Fibroblast of peridontal ligament (primary cell): ENCODE measurements around the gene SIPA1L2.
A peak's percentile ranks its signal among the peaks of the same experiment; 100 is the strongest.
"Not testable (repeated sequence)": the region's sequence is repeated elsewhere in the genome, so short reads cannot be mapped to it uniquely, and the experiment has no call there.

ENCODE experiments used
- DNase-seq: peaks from one replicate; pipeline ENCODE4 v3.0.0-alpha.2; 2010; ENCODE audit errors: extremely low read depth

Gene SIPA1L2

DNA sequence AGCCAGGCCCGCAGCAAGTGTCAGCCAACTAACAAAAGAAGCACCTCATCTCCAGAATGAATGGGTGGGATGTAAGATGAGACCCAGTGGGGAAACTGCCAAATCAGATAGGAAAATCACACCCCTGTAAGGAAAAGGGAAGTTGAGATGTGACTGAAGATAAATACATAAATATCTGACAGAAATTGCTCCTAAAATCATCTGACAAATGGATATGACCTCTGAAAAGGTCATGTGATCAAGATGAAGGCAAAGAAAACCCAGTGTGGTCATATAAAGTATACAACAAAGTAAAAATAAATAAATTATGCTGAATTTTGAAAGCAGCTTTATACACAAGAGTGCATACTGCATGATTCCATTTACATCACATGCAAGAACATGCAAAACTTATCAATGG, 12.7 kb downstream of the SIPA1L2 start:
- no peak for DNase-seq

DNA sequence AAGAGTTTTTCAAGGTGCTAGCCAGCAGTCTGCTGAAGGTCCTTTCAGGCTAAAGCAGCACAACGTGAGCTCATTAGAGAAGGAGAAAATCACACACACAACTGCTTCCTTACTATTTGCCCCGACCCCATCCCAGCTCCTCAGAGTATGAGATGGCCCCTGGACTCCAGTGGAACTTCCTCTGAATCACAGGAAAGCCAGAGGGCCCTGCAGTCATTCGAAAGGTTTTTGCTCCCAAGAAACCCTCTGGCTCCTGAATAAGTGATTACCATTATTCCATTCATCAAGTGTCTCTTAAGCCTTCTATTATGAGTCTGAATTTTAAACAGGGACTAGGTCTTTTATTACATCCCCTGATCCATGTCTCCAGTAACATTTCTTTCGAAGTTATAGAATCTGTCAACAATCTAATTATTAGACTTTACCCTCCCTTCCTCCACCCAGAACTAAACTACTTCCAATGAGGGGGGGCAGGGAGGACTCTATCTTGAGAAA, 14.6 kb downstream of the SIPA1L2 start:
- no peak for DNase-seq

DNA sequence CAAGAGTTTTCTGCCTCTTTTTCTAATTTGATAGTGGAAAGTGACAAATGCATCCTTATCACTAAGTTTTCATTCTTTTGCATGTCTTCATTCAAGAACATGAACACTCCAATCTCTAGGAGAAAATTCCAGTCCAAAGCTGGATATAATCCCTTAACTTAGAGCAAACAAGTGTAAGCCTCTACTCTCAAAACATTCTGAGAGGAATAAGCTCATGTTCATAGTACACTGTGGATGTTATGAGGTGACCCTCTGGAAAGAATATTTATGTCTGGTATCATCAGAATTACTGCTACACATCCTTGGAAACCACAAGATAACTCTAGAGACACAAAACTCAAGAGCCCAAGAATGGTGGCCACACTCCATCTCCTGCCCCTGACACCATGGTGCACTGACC, 15.1 kb downstream of the SIPA1L2 start:
- DNase-seq = no peak

DNA sequence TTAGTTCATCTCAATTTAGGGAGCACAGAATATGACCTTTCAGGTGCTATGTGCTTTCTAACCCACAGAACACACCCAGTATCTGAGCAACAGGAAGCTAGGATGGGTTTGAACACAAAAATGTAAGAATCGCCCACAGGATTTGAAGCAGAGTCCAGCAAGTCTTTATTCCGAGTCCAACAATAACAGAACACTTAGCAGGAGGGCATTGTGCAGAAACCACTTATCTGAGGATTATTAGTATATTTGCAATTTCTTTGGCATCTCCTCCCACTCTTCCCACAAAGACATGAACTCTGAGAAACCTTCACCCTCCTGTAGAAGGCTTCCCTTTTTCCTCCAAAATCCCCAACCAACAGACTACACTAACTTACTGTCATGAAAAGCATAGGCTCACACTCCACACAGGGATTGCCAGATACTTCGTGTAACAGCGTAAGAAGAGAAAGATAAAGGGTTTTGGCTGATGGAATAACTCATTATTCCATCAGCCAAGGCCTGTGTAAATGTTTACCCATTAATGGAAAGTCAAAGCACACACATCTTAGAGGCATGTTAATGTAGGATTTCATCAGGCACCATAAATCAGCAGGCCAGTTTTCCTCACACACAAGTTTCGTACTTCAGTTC, 16.1 kb downstream of the SIPA1L2 start:
- peak; percentile 59 for DNase-seq

DNA sequence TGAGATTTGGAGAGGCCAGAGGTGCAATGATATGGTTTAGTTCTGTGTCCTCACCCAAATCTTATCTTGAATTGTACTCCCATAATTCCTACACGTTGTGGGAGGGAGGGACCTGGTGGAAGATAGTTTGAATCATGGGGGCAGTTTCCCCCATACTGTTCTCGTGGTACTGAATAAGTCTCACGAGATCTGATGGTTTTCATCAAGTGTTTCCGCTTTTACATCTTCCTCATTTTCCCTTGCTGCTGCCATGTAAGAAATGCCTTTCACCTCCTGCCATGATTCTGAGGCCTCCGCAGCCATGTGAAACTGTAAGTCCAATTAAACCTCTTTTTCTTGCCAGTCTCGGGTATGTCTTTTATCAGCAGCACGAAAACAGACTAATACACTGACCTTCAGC, 17.1 kb downstream of the SIPA1L2 start:
- not testable (repeated sequence) for DNase-seq

DNA sequence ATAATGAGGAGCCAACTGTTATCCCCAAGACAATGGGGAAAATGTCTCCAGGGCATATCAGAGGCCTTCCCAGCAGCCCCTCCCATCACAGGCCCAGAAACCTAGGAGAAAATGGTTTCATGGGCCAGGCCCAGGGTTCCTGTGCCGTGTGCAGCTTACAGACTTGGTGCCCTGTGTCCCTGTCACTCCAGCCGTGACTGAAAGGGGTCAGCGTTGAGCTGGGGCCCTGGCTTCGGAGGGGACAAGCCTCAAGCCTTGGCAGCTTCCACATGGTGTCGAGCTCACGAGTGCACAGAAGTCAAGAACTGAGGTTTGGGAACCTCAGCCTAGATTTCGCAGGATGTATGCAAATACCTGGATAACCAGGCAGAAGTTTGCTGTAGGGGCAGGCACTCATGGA, 18.1 kb downstream of the SIPA1L2 start:
- no peak for DNase-seq

DNA sequence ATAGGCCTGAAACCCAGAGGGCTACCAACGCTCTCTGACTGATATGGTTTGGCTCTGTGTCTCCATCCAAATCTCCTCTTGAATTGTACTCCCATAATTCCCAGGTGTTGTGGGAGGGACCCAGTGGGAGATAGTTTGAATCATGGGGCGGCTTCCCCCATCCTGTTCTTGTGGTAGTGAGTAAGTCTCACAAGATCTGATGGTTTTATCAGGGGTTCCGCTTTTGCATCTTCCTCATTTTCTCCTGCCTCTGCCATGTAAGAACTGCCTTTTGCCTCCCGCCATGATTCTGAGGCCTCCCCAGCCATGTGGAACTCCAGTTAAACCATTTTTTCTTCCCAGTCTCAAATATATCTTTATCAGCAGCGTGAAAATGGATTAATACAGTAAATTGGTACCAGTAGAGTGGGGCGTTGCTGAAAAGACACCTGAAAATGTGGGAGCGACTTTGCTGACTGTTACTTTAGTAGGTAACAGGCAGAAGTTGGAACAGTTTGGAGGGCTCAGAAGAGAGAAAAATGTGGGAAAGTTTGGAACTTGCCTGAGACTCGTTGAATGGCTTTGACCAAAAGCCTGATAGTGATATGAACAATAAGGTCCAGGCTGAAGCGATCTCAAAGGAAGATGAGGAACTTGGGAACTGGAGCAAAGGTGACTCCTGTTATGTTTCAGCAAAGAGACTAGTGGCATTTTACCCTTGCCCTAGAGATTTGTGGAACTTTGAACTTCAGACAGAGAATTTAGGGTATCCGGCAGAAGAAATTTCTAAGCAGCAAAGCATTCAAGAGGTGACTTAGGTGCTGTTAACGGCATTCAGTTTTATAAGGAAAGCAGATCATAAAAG, 18.8 kb downstream of the SIPA1L2 start:
- DNase-seq = not testable (repeated sequence)

DNA sequence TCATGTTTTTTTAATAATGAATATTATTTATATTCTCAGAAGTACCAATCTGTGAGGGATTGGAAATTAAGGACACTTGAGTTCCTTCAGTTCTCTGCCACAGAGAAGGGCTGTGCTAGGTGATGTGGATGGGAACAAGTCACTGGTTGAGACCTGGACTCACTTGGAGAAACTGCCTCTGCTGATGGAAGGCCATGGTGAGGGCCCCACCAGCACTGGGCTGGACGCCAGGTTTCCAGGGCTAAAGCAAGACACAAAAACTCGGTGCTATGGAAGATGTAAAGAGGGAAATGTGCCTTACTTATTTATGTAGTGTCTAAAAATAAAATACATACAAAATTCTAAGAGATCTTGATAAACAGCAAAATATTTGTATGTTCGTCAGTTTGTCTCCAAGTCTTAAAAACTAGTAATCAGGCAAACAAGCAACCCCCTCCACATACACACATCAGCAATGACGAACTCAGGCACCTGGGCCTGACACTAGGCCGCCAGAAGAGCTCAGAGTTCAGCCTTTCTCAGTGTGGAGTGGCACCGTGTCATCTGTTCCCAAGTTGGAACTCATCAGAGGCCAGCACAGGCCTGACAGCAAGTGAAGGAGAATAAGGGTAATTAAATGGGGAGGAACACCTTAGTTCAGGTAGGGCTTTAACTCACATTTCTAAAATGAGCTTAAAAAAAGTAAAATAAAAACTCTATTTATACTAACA, 19.6 kb downstream of the SIPA1L2 start:
- no peak for DNase-seq

DNA sequence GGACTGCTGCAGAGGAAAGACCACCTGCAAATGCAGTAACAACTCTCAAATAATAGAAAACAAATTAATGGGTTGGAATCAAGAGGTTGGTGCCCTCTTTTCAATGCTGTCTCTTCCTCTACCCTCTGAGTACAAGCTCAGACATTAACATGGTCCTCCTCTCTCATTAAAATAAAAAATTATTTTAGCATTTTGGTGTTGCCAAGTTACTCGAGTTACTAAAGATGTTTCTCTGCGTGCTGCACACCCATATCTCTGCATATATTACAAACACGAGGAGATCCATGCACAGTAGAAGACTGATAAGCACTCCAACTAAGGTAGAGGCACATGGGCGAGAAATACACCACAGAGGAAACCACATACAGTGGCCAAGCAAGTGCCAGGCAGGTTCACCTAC, 21.5 kb downstream of the SIPA1L2 start:
- no peak for DNase-seq

DNA sequence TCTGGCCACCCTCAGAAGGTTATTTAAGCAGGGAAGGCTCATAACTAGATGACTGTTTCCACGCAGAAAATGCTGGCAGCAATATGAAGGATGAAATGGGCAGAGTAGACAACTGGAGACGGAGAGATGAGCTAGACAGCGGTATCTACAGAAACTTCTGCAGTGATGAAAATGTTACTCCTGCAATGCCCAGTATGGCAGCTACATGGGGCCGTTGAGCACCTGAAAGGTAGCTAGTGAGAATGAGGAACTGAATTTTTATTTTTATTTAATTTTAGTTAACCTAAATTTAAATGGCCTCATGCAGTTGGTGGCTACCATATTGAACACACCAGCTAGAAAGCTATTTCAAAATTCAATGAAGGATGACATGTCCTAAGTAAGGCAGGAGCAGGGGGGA, 27.3 kb downstream of the SIPA1L2 start:
- no peak for DNase-seq

DNA sequence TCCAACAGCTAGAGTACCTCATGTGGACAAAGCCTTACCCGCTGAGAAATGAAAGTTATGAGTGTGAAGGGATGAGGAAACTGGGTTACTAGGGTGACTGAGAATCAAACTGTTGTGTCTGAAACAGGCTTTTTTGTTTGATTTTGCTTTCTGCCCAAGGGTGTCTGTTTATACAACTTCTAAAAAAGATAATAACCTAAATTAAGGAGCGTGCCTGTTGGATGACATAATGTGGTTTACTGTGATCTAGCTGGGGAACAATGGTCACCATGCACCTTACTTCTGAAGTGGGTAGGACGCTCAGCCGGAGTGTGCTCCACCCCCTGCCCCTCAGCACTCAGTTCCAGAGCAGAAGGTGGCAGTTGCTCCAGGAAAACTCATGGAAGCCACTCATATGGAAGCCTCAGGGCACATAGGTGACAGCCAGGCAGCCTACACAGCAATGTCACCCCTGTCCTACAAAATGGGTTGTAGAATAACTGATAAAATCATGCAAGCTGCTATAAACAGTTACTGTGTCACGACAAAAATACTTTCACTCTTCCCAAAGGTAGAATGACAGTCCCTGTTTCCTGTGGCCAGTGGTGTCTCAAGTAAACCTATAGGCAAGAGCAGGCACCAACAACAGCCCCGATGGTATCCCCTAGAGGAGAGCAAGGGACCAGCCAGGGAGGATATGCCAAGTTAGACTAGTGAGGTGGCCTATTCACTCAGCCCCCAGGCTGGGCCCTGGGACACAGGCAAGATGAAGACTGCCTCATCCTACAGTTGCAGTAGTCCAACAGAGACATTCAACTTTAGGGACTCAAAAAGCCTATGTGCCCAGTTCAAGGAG, 29.3 kb downstream of the SIPA1L2 start:
- DNase-seq = peak; percentile 40

DNA sequence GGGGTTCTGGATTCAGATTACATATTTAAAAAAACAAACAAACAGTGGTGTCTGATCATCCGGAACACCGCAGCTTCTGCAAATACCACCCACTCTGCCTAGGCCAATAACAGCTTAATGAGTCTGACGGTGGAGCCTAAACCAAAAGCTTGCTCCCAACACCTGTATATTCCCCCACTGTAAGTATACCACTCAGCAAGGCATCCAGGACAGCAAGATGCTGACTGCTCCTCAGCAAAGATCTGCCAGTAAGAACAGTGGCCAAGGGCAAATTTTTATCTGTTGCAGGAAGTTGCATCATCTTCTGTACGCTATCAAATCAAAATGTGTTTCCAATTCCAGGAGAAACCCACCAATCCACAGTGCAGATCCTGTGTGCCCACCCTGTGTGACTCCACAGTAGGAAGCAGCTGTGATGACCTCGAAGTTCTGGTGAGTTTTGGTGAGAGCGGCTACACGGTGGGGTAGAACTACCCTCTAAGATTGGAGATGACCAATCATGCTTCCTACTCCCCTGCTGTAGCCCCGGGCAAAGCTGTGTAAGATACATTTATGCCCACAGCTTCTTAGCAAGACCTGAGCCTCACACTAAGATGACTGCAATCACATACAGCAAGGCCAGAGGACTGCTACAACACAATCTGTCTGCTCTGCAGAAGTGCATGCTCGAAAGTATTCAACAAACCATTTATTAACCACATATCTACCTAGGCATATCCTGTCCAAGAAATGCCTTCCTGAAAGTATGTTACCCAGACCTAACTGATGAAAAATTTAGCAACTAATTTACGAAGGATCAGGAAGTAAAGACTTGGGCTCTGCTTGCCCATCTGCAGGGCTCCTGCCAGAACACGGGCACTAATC, 30.5 kb downstream of the SIPA1L2 start:
- peak; percentile 40 for DNase-seq

DNA sequence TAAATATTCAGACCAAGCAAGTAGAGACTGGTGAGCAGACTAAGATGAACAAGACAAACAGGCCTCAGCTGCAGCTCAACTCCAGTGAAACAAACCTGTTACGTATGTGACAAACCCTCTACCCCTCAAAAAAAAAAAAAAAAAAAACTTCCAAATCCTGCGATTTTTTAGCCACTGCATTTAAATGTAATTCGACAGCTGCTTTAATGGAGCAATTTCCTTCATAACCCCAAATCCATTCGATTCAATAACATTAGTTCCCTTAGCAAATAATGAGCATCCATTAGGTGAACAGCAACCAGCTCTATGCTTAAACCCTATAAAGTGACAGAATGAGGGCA, 31.1 kb downstream of the SIPA1L2 start:
- no peak for DNase-seq

DNA sequence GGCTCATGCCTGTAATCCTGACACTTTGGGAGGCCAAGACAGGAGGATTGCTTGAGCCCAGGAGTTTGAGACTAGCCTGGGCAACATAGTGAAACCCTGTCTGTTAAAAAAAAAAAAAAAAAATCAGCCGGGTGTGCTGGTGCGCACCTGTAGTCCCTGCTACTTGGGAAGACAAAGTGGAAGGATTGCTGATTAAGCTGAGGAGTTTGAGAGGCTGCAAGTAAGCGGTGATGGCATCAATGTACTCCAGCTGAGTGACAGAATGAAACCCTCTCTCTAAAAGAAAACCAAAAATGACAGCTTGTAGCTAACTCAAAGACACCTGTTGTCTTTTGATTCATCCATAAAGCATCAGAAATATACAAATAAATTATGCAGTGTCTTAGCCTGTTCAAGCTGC, 31.8 kb downstream of the SIPA1L2 start:
- DNase-seq = no peak

DNA sequence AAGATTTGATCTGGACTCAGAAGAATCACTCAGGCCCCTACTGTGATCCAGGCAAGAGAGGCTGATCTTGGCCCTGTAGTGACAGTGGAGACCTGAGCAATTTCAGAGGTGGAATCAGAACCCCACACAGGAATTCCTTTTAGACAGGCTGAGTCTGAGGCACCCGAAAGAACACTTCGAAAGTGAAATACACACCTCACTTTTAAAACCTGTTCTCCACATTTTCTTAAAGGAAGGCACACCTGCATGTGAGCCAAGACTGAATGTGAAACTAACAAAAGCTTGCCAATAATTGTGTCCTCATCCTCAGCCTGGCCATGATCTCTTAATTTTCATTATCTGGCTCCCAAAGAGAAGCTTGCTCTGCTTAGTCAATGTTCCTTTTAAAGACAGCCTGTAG, 32.2 kb downstream of the SIPA1L2 start:
- DNase-seq = no peak

DNA sequence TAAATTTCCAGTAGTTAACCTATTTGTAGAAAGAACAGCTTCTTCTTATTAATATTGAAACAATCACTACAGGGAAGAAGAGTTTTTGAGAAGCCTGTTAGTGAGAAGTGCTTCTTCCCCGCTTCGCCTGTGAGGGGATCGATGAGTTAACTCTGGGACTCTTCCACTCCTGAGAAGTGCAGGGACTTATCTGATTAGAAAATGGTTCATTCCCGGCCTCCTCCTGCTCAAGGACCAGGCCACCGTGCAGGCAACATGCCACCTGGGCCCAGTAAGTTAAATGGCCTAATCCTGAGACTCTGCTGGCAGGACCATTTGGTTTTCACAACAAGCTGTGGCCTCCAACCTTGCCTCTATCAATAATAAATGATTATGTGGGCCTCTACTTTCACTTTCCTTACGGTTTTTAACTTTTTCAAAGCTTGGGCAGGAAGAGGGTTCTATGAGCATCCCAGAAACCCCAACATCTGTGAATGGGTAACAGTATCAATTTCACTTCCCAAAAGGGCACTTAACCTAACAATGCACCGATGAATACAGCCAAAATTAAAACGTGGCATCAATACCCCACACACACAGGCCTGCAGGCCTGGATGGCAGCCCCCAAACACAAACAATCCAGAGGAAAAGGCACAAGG, 33.1 kb downstream of the SIPA1L2 start:
- peak; percentile 27 for DNase-seq

DNA sequence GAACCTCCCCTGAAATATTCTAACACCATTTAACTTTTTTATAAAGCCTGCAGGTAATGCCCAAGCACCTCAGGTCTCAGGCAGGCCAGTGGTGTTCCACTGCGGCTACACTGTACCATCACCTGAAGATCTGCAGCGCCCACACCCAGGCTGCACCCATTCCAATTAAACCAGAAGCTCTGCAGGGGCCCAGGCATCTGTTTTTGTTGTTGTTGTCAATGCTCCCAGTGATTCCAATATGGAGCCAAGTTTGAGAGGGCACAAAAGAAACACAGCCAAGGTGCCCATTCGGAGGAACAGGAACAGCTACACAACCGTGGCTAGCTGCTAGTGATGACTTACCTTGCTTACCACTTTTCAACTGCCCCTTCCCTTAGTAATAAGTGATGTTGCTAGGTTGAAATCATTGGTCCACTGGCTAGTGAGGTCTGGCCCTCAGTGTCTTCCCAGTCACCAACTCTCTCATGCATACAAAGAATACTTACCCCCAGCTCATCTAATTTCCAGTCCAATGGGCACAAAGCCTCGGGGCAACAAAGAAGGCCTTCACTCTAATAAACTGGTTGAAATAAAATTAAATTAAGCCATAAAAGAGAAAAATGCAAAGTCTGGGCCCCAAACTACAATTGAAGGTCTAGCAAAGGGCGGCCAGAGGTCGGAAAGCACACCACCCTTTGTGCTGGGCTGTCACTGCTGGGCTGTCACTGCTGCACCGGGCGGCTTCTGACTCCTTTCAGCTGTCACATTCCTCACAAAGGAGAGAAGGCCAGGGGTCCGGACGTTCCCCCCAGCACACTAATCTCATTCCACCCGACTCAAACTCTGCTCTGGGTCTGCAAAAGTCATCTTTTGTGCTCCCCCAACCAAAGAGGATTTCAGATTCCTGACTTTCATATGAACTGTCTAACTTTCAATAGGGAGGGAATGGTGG, 34.9 kb downstream of the SIPA1L2 start:
- DNase-seq = no peak

DNA sequence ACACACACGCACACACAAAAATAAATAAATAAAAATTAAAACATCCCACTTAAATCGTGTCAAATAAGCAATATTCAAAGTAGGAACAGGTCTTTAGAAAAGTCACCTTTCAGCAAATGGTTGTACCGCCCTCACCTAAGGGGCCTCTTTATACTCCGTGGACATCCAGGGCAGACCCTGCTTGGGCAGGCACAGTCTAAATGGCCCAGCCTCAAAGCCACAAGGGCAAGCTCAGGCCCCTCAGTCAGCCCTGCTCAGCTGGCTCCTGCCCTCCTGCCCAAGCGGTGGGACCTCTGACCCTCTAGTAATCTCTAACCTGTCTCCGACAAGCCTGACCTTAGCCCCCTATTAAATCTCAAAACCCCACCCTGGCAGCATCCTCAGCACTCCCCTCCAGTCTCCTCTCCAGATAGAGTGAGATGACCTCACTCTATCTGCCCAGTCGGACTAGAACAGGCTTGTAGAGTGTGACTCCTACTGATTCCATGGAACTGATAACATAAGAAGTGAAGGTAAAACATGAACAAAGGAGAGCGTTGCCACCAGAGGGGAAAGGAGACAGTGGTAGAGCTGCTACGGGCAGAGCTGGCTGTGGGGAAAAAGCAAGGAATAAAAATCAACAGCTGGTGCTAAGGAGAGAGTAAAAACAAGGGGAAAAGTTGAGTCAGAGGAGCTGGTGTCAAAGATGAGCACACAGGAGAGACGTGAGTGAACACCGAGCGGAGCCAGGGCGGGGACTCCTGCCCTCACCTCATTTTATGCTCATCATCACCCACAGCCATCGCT, 36.0 kb downstream of the SIPA1L2 start:
- DNase-seq = no peak
